ENCODE results near the gene PSMB5. TPM values are rescaled to one million over a fixed set of nuclear protein-coding genes. Genes with fewer than 3 reads are reported as not detected.
A peak's percentile ranks its signal among the peaks of the same experiment; 100 is the strongest.

PSMB5 gene
- total and polyA plus RNA-seq, 2 of the 13 experiments (the other 11 are each of a cell fraction or from before 2014, with no cell fraction given) = 705 to 871 TPM

- TF ChIP-seq ZNF598 (CRISPR knock-in tag; IDR thresholded peaks at IDR 0.05; ENCODE audit: borderline replicate concordance) (peak; percentile 92; the same call in 1 of the 2 replicates), TRAFD1 (CRISPR knock-in tag; IDR thresholded peaks at IDR 0.05; ENCODE audit: borderline replicate concordance) (no peak), ZSCAN22 (CRISPR knock-in tag; IDR thresholded peaks at IDR 0.05) (no peak), ZNF839 (CRISPR knock-in tag; IDR thresholded peaks at IDR 0.05; ENCODE audit: borderline replicate concordance) (peak; percentile 94; the same call in 1 of the 2 replicates), PRDM10 (CRISPR knock-in tag; IDR thresholded peaks at IDR 0.05; ENCODE audit: low read depth) (peak; percentile 43; the same call in 1 of the 2 replicates), ZMYM2 (CRISPR knock-in tag; IDR thresholded peaks at IDR 0.05) (no peak)
- TF ChIP-seq, protein P1, sequence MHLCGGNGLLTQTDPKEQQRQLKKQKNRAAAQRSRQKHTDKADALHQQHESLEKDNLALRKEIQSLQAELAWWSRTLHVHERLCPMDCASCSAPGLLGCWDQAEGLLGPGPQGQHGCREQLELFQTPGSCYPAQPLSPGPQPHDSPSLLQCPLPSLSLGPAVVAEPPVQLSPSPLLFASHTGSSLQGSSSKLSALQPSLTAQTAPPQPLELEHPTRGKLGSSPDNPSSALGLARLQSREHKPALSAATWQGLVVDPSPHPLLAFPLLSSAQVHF (CRISPR knock-in tag; IDR thresholded peaks at IDR 0.05) = no peak
- TF ChIP-seq, protein P2, sequence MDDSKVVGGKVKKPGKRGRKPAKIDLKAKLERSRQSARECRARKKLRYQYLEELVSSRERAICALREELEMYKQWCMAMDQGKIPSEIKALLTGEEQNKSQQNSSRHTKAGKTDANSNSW (CRISPR knock-in tag; IDR thresholded peaks at IDR 0.05; ENCODE audit: borderline replicate concordance) = no peak
Observed at GRCh38 chr14:23071244-23071920, 36.7 kb upstream of the PSMB5 start (continued).
